Keratinocyte (primary cell): ENCODE data around the gene PPP2R5A. TPM values are rescaled to one million over a fixed set of nuclear protein-coding genes. Genes with fewer than 3 reads are reported as not detected.

Experiments
- DNase-seq: peaks from one replicate; pipeline ENCODE4 v3.0.0-alpha.2; 2011; ENCODE audit warnings: low read depth, missing footprints, low spot score
- FAIRE-seq: peaks from 2 replicates; lab custom pipeline; 2011; peaks lifted over from hg19 to GRCh38; lab: Jason Lieb, UNC
- H2AFZ ChIP-seq: 2 replicates; pipeline ENCODE4 v1.6.0; 2012; ENCODE audit warnings: low read length, control low read depth, inconsistent platforms; ENCODE audit not compliant: control insufficient read depth
- H3K27ac ChIP-seq: 2 replicates; pipeline ENCODE4 v1.5.1; 2011; ENCODE audit warnings: low read length; ENCODE audit not compliant: control insufficient read depth, insufficient read depth
- H3K27me3 ChIP-seq: 3 replicates; pipeline ENCODE4 v1.6.0; 2011; ENCODE audit warnings: low read length; ENCODE audit not compliant: control insufficient read depth, insufficient read depth; ENCODE audit errors: extremely low read depth
- H3K36me3 ChIP-seq, 2 experiments: 2 replicates in 1 of 2; 3 replicates in 1 of 2; pipeline ENCODE4 v1.5.1; 2011; ENCODE audit warnings: low read length in 2 of 2, mild to moderate bottlenecking in 1 of 2; ENCODE audit not compliant: control insufficient read depth in 2 of 2, insufficient read depth in 2 of 2; ENCODE audit errors: extremely low read depth in 1 of 2
- H3K4me1 ChIP-seq: 3 replicates; pipeline ENCODE4 v1.5.1; 2011; ENCODE audit warnings: low read length; ENCODE audit not compliant: control insufficient read depth, insufficient read depth; ENCODE audit errors: extremely low read depth
- H3K4me2 ChIP-seq: 3 replicates; pipeline ENCODE4 v1.6.0; 2011; ENCODE audit warnings: low read depth, low read length; ENCODE audit not compliant: control insufficient read depth, insufficient read depth; ENCODE audit errors: extremely low read depth
- H3K4me3 ChIP-seq, 3 experiments: fragments of 200-600 bp in 1 of 3; sonication (generic) in 1 of 3; 2 replicates in 2 of 3; 3 replicates in 1 of 3; pipeline ENCODE4 v1.5.1; 2011 to 2016; ENCODE audit warnings: low read length in 3 of 3, mild to moderate bottlenecking in 3 of 3, control low read depth in 2 of 3, inconsistent platforms in 1 of 3, low read depth in 1 of 3, mixed read lengths in 1 of 3, mixed run types in 1 of 3, moderate library complexity in 1 of 3; ENCODE audit not compliant: control insufficient read depth in 2 of 3, insufficient read depth in 2 of 3; ENCODE audit errors: extremely low read depth in 1 of 3
- H3K79me2 ChIP-seq: 2 replicates; pipeline ENCODE4 v1.6.0; 2012; ENCODE audit warnings: low read length; ENCODE audit not compliant: control insufficient read depth, insufficient read depth
- H3K9ac ChIP-seq: 3 replicates; pipeline ENCODE4 v1.6.0; 2011; ENCODE audit warnings: low read length; ENCODE audit not compliant: control insufficient read depth, insufficient read depth; ENCODE audit errors: extremely low read depth
- H3K9me1 ChIP-seq: 3 replicates; pipeline ENCODE4 v1.6.0; 2011; ENCODE audit warnings: low read length; ENCODE audit not compliant: control insufficient read depth, insufficient read depth; ENCODE audit errors: extremely low read depth
- H3K9me3 ChIP-seq: 2 replicates; pipeline ENCODE4 v1.5.1; 2012; ENCODE audit warnings: low read depth, low read length; ENCODE audit not compliant: control insufficient read depth
- H4K20me1 ChIP-seq: 3 replicates; pipeline ENCODE4 v1.6.0; 2011; ENCODE audit warnings: low read length; ENCODE audit not compliant: control insufficient read depth, insufficient read depth; ENCODE audit errors: extremely low read depth
- EZH2 ChIP-seq: IDR thresholded peaks from one replicate; pipeline ENCODE4 v1.6.1; 2012; ENCODE audit warnings: inconsistent platforms, mild to moderate bottlenecking, low read length, moderate library complexity
- dilution Hi-C: fragments of 300-500 bp; cut with MboI; formaldehyde crosslinking; loops from one replicate; pipeline ENCODE4 v1.7.0; 2020; ENCODE audit warnings: low sequenced_read_pairs; ENCODE audit not compliant: extremely low pct_ligation_motif_present
- polyA plus RNA-seq, 5 experiments: library from polyadenylated mRNA; depleted of rRNA in 3 of 5; stranded (reverse) in 3 of 5; stranded (forward) in 1 of 5; unstranded in 1 of 5; fragments of >200 nt; gene quantifications; 1 replicate in 1 of 5; 2 replicates in 3 of 5; 3 replicates in 1 of 5; pipeline versions ENCODE4 v1.2.1 to v1.2.3, GENCODE V29; 2011 to 2012; ENCODE audit warnings: missing spikeins in 2 of 5, low read depth in 1 of 5, low replicate concordance in 1 of 5
- TF ChIP-seq, protein P1 (sequence below), 3 experiments: IDR thresholded peaks in 1 of 3; conservative IDR thresholded peaks in 1 of 3; optimal IDR thresholded peaks in 1 of 3; 2 replicates in 2 of 3; 3 replicates in 1 of 3; pipeline versions ENCODE3 to v1.5.1; 2011; ENCODE audit warnings: low read length in 3 of 3, mild to moderate bottlenecking in 3 of 3, moderate library complexity in 2 of 3, control low read depth in 1 of 3, inconsistent platforms in 1 of 3; ENCODE audit not compliant: insufficient read depth in 2 of 3; ENCODE audit errors: extremely low read depth in 1 of 3

Gene PPP2R5A
- polyA plus RNA-seq, 1 donor (not counting 4 experiments of a cell fraction or from before 2014, with no cell fraction given): 26.2 TPM

DNA sequence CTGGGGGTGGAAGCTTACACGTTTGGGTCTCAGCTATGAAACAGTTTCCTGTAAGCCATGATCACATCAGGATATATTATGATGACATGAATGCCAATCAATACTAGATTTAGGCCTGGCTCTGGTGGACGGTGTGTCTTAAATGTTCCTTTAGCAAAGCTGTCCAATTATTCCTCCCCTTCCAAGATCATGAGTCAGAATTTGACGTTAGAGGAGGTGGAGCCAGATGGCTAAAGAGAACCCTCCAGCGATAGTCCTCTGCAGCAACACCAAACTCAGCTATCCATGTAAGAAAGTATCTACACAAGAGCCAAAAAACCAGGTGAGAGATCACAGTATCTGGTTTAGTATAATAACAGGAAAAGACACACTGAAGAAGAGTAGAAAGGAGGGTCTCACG lies 81.7 kb downstream of the PPP2R5A start:
- Histone ChIP-seq H3K4me2 (no peak overlapping the region), H3K27ac (no peak overlapping the region), H3K79me2 (no peaks in the 10 kb centered on the region), H2AFZ (no peak overlapping the region), H3K36me3 (peaks cover 2 to 7% of the 10 kb centered on the region in 2 experiments), H3K4me3 (no peak overlapping the region), H3K9me3 (no peaks in the 10 kb centered on the region), H3K4me1 (no peaks in the 10 kb centered on the region), H4K20me1 (no peaks in the 10 kb centered on the region), H3K9ac (no peak overlapping the region), H3K9me1 (no peaks in the 10 kb centered on the region), H3K27me3 (no peaks in the 10 kb centered on the region)
- DNase-seq (no peak), FAIRE-seq (no peak)
- dilution Hi-C loops: no loop called here
- TF ChIP-seq, protein P1, sequence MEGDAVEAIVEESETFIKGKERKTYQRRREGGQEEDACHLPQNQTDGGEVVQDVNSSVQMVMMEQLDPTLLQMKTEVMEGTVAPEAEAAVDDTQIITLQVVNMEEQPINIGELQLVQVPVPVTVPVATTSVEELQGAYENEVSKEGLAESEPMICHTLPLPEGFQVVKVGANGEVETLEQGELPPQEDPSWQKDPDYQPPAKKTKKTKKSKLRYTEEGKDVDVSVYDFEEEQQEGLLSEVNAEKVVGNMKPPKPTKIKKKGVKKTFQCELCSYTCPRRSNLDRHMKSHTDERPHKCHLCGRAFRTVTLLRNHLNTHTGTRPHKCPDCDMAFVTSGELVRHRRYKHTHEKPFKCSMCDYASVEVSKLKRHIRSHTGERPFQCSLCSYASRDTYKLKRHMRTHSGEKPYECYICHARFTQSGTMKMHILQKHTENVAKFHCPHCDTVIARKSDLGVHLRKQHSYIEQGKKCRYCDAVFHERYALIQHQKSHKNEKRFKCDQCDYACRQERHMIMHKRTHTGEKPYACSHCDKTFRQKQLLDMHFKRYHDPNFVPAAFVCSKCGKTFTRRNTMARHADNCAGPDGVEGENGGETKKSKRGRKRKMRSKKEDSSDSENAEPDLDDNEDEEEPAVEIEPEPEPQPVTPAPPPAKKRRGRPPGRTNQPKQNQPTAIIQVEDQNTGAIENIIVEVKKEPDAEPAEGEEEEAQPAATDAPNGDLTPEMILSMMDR (optimal IDR thresholded peaks at IDR 0.05 in 1 of 3, IDR thresholded peaks at IDR 0.05 in 1 of 3, conservative IDR thresholded peaks at IDR 0.05 in 1 of 3; ENCODE audit: extremely low read depth in 1 of 3, insufficient read depth in 2 of 3, low read length in 3 of 3): no peak
- TF ChIP-seq EZH2: no peak

DNA sequence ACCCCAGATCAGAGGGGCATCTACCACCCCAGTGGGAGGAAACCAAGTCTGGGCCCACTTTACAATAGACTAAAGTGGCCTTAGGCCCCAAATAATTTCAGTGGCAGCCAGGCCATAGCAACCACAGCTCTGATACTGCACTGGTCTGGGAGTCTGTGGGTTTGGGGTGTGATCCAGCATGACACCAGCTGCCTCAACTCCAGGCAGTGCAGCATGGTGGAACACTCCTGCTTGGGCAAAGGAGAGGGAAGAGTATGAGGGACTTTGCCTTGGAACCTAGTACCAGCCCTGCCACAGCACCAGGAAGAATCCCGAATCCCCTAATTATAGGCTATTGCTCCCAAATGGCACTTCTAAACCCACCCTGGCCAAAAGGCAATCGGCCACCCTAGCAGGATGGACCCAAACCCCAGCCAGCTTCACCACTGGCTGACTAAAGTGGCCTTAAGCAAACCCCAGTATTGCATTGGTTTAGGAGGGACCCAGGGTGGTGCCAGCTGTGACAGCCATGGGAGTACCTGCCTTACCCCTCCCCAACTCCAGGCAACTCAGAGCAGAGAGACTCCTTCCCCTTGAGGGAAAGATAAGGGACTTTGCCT lies 82.4 kb downstream of the PPP2R5A start:
- Histone ChIP-seq H2AFZ (no peak overlapping the region), H3K4me2 (no peak overlapping the region), H3K79me2 (no peaks in the 10 kb centered on the region), H3K4me1 (no peaks in the 10 kb centered on the region), H3K9ac (no peak overlapping the region), H3K36me3 (peaks cover 2 to 4% of the 10 kb centered on the region in 2 experiments), H3K9me1 (no peaks in the 10 kb centered on the region), H3K9me3 (no peaks in the 10 kb centered on the region), H3K4me3 (no peak overlapping the region), H4K20me1 (no peaks in the 10 kb centered on the region), H3K27ac (no peak overlapping the region), H3K27me3 (no peaks in the 10 kb centered on the region)
- FAIRE-seq (no peak), DNase-seq (no peak)
- no peak for TF ChIP-seq EZH2
- TF ChIP-seq, protein P1 (optimal IDR thresholded peaks at IDR 0.05 in 1 of 3, IDR thresholded peaks at IDR 0.05 in 1 of 3, conservative IDR thresholded peaks at IDR 0.05 in 1 of 3; ENCODE audit: extremely low read depth in 1 of 3, insufficient read depth in 2 of 3, low read length in 3 of 3): no peak
- dilution Hi-C loops: no loop called here
